ENCODE measurements around the gene LGALS3BP. TPM values are rescaled to one million over a fixed set of nuclear protein-coding genes. Genes with fewer than 3 reads are reported as not detected.

Gene LGALS3BP
- total and polyA plus RNA-seq, 2 of the 13 experiments (the other 11 are each of a cell fraction or from before 2014, with no cell fraction given), result 137 to 332 TPM

DNA sequence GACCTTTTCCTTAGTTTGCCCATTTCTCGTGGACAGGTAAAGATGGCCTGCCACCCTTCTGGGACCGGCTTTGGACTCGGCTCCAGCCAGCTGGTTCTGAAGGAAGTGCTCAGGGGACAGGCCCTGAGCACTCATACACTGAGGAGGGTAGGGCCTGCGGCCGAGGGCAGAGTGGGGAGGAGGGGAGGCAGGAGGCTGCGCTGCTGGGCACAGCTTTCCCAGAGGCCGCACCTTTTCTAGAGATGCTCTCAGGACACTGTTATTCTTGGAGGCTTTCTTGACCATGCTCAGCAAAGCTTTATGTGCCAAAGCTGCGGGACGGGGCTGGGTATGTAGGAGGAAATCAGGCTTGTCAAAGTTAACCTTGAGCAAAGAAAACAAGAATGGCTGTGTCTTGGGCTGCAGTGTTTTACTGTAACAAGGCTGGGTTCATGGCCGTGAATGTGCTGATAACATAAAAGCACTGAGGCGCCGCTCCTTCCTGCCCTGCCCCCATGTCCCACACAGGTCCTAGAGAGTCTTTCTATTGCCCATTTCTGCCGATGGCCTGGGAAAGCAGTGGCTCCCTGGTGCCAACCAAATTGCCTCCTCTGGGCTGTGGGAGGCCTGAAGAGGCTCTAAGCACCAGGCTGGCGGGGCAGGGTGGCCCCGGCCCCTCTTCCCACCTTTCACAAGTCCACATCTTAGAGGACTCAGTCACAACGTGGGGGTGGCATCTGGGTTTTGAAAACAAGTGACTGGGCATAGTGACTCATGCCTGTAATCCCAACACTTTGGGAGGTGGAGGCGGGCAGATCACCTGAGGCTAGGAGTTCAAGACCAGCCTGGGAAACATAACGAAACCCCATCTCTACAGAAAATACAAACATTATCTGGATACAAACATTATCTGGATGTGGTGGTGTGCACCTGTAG is 32.2 kb downstream of the LGALS3BP start (continued):
- TF ChIP-seq, protein P1, sequence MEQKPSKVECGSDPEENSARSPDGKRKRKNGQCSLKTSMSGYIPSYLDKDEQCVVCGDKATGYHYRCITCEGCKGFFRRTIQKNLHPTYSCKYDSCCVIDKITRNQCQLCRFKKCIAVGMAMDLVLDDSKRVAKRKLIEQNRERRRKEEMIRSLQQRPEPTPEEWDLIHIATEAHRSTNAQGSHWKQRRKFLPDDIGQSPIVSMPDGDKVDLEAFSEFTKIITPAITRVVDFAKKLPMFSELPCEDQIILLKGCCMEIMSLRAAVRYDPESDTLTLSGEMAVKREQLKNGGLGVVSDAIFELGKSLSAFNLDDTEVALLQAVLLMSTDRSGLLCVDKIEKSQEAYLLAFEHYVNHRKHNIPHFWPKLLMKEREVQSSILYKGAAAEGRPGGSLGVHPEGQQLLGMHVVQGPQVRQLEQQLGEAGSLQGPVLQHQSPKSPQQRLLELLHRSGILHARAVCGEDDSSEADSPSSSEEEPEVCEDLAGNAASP (CRISPR knock-in tag; IDR thresholded peaks at IDR 0.05; ENCODE audit: borderline replicate concordance), result no peak; the same call in 1 of the 2 replicates
- TF ChIP-seq CHCHD3 (CRISPR knock-in tag; IDR thresholded peaks at IDR 0.05), result no peak
- TF ChIP-seq ZSCAN30 (CRISPR knock-in tag; IDR thresholded peaks at IDR 0.05), result no peak
- TF ChIP-seq, protein P2, sequence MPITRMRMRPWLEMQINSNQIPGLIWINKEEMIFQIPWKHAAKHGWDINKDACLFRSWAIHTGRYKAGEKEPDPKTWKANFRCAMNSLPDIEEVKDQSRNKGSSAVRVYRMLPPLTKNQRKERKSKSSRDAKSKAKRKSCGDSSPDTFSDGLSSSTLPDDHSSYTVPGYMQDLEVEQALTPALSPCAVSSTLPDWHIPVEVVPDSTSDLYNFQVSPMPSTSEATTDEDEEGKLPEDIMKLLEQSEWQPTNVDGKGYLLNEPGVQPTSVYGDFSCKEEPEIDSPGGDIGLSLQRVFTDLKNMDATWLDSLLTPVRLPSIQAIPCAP (CRISPR knock-in tag; IDR thresholded peaks at IDR 0.05; ENCODE audit: low read depth), result no peak
- peak; percentile 47 for TF ChIP-seq NR2F6 (IDR thresholded peaks at IDR 0.05)
- peak; percentile 65 for TF ChIP-seq NR2F6 (CRISPR knock-in tag; IDR thresholded peaks at IDR 0.05)
- TF ChIP-seq ZNF557 (CRISPR knock-in tag; IDR thresholded peaks at IDR 0.05), result 0 out of 2 replicates have a peak, but pooled peaks have one; percentile 56
- no peak for TF ChIP-seq ZNF547 (CRISPR knock-in tag; IDR thresholded peaks at IDR 0.05)
- TF ChIP-seq ZNF720 (CRISPR knock-in tag; IDR thresholded peaks at IDR 0.05), result no peak
- TF ChIP-seq, protein P3, sequence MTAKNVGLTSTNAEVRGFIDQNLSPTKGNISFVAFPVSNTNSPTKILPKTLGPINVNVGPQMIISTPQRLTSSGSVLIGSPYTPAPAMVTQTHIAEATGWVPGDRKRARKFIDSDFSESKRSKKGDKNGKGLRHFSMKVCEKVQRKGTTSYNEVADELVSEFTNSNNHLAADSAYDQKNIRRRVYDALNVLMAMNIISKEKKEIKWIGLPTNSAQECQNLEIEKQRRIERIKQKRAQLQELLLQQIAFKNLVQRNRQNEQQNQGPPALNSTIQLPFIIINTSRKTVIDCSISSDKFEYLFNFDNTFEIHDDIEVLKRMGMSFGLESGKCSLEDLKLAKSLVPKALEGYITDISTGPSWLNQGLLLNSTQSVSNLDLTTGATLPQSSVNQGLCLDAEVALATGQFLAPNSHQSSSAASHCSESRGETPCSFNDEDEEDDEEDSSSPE (CRISPR knock-in tag; IDR thresholded peaks at IDR 0.05), result no peak
- TF ChIP-seq JUND (CRISPR knock-in tag; IDR thresholded peaks at IDR 0.05), result no peak
- TF ChIP-seq, protein P4, sequence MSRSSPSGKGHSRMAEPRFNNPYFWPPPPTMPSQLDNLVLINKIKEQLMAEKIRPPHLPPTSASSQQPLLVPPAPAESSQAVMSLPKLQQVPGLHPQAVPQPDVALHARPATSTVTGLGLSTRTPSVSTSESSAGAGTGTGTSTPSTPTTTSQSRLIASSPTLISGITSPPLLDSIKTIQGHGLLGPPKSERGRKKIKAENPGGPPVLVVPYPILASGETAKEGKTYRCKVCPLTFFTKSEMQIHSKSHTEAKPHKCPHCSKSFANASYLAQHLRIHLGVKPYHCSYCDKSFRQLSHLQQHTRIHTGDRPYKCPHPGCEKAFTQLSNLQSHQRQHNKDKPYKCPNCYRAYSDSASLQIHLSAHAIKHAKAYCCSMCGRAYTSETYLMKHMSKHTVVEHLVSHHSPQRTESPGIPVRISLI (CRISPR knock-in tag; IDR thresholded peaks at IDR 0.05; ENCODE audit: borderline replicate concordance), result no peak; the same call in 1 of the 2 replicates
- no peak for TF ChIP-seq ZNF367 (CRISPR knock-in tag; IDR thresholded peaks at IDR 0.05; ENCODE audit: borderline replicate concordance)
- TF ChIP-seq ZNF670 (CRISPR knock-in tag; IDR thresholded peaks at IDR 0.05; ENCODE audit: borderline replicate concordance), result no peak
- TF ChIP-seq GABPA (IDR thresholded peaks at IDR 0.05; ENCODE audit: low read depth, low read length), result no peak
- 0 out of 2 replicates have a peak, but pooled peaks have one; percentile 14 for TF ChIP-seq GABPA (CRISPR knock-in tag; IDR thresholded peaks at IDR 0.05; ENCODE audit: low read depth)
- TF ChIP-seq TAF1 (CRISPR knock-in tag; IDR thresholded peaks at IDR 0.05), result no peak
- TF ChIP-seq, protein P5, sequence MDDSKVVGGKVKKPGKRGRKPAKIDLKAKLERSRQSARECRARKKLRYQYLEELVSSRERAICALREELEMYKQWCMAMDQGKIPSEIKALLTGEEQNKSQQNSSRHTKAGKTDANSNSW (CRISPR knock-in tag; IDR thresholded peaks at IDR 0.05; ENCODE audit: borderline replicate concordance), result no peak
- no peak for TF ChIP-seq ZNF761 (CRISPR knock-in tag; conservative IDR thresholded peaks at IDR 0.05)
- TF ChIP-seq GTF3A (CRISPR knock-in tag; conservative IDR thresholded peaks at IDR 0.05), result no peak
- TF ChIP-seq NCOR1 (IDR thresholded peaks at IDR 0.05; ENCODE audit: borderline replicate concordance, low read length), result no peak
- no peak for TF ChIP-seq CBX1 (IDR thresholded peaks at IDR 0.05; ENCODE audit: low read depth)
- TF ChIP-seq BRD4 (CRISPR knock-in tag; IDR thresholded peaks at IDR 0.05), result peak; percentile 60; the same call in 1 of the 2 replicates
- TF ChIP-seq ZBTB1 (CRISPR knock-in tag; IDR thresholded peaks at IDR 0.05; ENCODE audit: borderline replicate concordance), result no peak
- TF ChIP-seq ZMAT3 (CRISPR knock-in tag; conservative IDR thresholded peaks at IDR 0.05), result no peak
- TF ChIP-seq ZNF431 (CRISPR knock-in tag; IDR thresholded peaks at IDR 0.05; ENCODE audit: borderline replicate concordance, low read depth), result no peak
- no peak for TF ChIP-seq KAT8 (CRISPR knock-in tag; IDR thresholded peaks at IDR 0.05)
- peak; percentile 90 for TF ChIP-seq RXRA (CRISPR knock-in tag; IDR thresholded peaks at IDR 0.05)

All from HepG2 (cell line).